ENCODE measurements around the gene DOCK4.

- TF ChIP-seq NR1H2 (CRISPR knock-in tag; IDR thresholded peaks at IDR 0.05) (no peak), NFYB (CRISPR knock-in tag; conservative IDR thresholded peaks at IDR 0.05; ENCODE audit: low read depth) (no peak), TEAD1 (CRISPR knock-in tag; IDR thresholded peaks at IDR 0.05) (no peak), USF2 (CRISPR knock-in tag; IDR thresholded peaks at IDR 0.05) (no peak), JUN (CRISPR knock-in tag; IDR thresholded peaks at IDR 0.05) (no peak), E2F1 (CRISPR knock-in tag; IDR thresholded peaks at IDR 0.05) (no peak), ATF3 (CRISPR knock-in tag; conservative IDR thresholded peaks at IDR 0.05) (no peak), ATF1 (CRISPR knock-in tag; IDR thresholded peaks at IDR 0.05) (no peak), CTCF (IDR thresholded peaks at IDR 0.05) (no peak)
Measured at GRCh38 chr7:112184455-112184854, 21.7 kb downstream of the DOCK4 start.
